KOPT-K1 (cell line): ENCODE data around the gene DIRAS2.

ENCODE experiments used
- H3K27ac ChIP-seq: fragments of 200-600 bp; sonication (generic); 2 replicates; pipeline ENCODE4 v1.5.1; 2016; ENCODE audit warnings: antibody characterized with exemption, mild to moderate bottlenecking, low read depth, low read length; ENCODE audit not compliant: poor library complexity, severe bottlenecking
- H3K36me3 ChIP-seq: fragments of 200-600 bp; sonication (generic); 2 replicates; pipeline ENCODE4 v1.5.1; 2017; ENCODE audit warnings: antibody characterized with exemption, mild to moderate bottlenecking, low read length, moderate library complexity; ENCODE audit not compliant: insufficient read depth
- H3K9me3 ChIP-seq: fragments of 200-600 bp; sonication (generic); 2 replicates; pipeline ENCODE4 v1.5.1; 2017; ENCODE audit warnings: antibody characterized with exemption, low read length, mild to moderate bottlenecking; ENCODE audit not compliant: insufficient read depth, poor library complexity, severe bottlenecking

Gene DIRAS2

DNA sequence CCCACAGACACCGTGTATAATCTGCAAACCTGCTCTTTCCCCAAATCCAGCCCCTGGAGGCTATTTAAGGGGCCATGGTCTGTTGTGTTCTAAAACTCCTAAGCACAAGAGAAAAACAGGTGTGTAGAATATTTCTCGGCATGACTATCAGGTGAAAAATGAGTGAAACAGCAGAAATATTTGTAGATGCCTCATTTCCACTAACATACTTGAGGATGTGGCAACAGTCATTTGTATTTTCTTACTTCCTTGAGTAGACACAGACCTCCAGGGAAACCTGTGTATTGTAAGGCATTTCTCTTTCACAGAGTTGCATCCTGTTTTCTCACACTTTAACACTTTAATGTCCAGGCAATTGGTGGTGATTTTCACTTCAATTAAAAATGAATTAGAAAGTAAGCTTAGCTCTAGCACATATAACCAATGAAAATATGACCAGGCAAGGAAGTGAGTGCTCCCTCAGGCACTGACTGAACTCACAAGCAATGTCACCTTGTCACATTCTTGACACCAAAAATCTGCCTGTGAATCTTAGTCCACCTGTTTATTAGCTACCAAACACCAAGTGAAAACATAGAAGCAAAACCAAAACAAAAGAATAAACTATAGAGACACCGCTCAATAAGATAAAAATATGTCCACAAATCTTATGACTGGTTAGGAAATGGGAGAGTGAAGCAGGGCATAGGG, 64.4 kb downstream of the DIRAS2 start:
- Histone ChIP-seq H3K36me3 (no peaks in the 10 kb centered on the region), H3K9me3 (no peaks in the 10 kb centered on the region), H3K27ac (no peak overlapping the region)

GRCh38 chr9:90569511-90569910, 73.1 kb downstream of the DIRAS2 start:
- Histone ChIP-seq H3K27ac (no peak overlapping the region), H3K9me3 (no peaks in the 10 kb centered on the region), H3K36me3 (no peaks in the 10 kb centered on the region)

DNA sequence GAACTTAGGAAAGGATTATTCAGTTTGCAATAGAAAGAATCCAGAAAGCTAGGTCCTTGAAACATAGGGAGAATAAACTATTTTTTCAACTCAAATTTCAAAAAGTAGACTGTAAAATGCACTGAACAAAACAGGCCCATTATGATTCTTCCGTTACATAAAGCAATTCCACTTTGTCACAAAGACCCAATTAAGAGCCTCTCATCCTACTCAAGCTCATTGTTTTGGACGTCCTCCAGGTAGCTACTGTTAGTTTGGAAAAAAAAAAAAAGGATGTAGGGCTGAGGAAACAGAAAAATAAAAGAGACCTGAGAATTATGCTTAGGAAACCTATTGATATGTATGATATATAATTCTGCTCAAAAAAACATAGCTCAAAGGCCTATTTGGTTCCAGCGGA, 74.0 kb downstream of the DIRAS2 start:
- Histone ChIP-seq H3K27ac (no peak overlapping the region), H3K9me3 (no peaks in the 10 kb centered on the region), H3K36me3 (no peaks in the 10 kb centered on the region)

DNA sequence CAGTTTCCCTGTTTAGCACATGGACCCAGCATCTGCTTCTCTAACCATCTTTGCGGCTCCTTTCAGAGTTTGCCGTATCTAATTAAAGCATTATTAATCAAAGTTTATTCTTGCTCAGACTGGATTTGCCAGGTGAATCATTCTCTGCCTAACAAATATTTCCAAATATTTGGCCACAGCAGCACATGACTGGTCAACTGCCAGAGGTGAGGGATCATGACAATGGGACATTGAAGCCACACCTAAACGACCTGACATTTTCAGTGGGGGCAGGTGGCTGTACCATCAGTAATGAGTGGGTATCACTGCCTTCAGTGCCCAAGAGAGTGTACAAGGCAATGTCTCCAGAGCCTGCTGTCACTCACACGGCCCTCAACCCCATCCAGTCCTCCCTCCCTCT, 80.4 kb downstream of the DIRAS2 start:
- Histone ChIP-seq H3K9me3 (no peaks in the 10 kb centered on the region), H3K36me3 (no peaks in the 10 kb centered on the region), H3K27ac (no peak overlapping the region)
